Left renal cortex interstitium (tissue), 4 donors: ENCODE data around the gene LSM5. TPM values are rescaled to one million over a fixed set of nuclear protein-coding genes. Genes with fewer than 3 reads are reported as not detected.

Experiments used
- DNase-seq, 4 donors: peaks; one replicate each; pipeline ENCODE4 v3.0.0-alpha.2; 2013; ENCODE audit warnings: low read depth in 4 of 4, low spot score in 2 of 4, missing footprints in 1 of 4
- polyA plus RNA-seq, 4 donors: library from polyadenylated mRNA; unstranded; fragments of 120-200 nt; gene quantifications; one replicate each; pipeline ENCODE4 v1.2.1, GENCODE V29; 2013; ENCODE audit not compliant: insufficient read length in 4 of 4

The LSM5 gene
- polyA plus RNA-seq: 10 to 100 TPM; 66.8 to 94.7 (median 86.7) TPM

DNA sequence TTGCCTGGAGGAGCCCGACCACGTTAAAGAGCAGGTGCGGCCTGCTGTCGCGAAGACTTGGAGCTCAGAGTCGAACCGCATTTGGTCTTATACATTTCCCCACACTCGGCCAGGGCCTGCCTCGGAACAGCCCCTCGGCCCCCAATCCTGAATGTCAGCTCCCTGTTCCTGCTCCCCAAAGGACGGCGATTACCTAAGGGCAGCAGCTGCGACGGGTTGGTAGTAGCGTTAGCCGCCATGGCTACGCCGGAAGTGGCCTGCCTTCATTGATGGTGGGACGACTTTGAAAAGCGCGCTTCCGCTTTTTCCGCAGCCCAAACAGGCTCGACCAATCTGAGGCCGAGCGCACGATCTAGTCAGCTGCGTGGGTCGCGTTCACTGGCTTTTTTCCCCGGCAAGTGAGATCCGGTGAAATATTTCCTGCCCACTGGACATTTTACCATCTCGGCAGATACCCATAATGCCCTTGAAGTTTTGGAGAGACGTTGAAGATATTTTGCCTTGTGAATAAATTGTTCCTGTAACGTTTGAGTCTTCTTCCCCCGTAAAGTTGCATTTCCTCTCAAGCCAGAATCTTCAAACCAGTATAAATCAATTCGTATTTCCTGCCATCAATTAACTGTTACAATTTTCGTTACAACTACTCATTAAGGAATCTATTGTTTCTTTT lies at the start of gene LSM5:
LSM5 (minus strand) TSS at position 254 of the 670 bp plus-strand sequence; CDS start at position 239, 15 bp downstream.
- peak; percentile 80 to 92 (median 91) for DNase-seq

DNA sequence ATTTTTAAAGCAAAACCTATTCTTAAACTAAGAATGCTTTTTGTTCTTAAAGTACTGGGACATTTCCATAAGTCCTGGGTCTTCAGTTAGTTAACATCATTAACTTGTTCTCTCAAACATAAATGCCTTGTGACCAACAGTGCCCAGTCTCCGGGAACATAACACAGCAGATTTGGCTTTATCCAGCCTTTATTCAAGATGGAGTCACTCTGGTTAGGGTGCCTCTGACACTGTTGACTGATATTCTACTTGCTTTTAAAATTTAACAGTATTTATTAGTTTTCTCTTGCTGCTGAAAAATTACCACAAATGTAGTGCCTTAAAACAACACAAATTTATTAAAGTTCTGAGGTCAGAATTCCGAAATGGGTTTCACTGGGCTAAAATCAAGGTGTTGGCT lies 49.2 kb upstream of the LSM5 start:
- no peak for DNase-seq

DNA sequence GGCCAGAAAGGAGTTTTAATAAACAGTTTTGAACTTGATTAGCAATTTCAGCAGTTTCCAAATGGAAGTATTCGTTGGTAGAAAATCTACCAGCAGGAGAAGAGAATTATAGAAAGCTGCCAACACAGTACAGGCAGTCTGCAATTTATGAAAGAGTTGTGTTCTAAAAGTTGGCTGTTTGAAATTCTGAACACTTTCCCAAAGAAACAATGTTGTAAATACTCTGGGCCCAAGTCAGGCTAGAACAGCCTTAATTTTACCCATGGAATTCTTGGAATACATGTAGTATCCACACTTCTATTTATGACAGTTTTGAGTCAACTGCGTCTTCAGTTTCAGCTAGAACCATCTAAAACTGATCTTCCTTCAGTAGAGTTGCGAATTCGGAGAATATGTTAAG lies 47.6 kb upstream of the LSM5 start:
- DNase-seq: no peak

DNA sequence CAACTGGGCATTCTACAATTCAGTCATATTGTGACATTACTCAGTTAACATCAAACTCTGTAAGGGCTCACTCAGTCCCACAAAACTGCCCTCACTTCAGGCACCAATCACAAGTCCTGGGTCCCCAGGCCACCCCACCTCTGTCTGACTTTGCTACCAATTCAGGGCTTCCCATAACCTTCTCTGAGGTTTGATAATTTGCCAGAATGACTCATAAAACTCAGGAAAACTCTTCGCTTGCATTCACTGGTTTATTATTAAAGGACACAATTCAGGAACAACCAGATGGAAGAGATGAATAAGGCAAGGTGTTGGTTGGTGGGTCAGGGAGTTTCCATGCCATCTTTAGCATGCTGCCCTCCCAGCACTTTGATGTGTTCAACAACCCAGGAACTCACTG lies 46.4 kb upstream of the LSM5 start:
- no peak for DNase-seq

DNA sequence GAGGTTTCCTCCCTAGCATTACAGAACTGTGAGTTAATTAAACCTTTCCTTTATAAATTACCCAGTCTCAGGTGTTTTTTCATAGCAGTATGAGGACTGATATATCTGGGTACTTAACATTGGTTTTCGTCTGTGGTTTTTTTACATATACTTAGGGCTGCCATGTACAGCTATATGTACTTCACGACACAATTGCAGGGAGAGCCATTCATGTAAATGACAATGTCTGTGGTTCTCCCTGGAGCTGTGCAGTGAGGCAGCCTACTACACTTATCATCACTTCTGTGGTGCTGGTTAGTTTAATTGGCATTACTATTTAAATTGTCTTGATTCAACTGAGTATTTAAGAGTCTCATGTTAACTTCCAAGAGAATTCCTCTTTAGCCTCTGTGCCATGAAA lies 45.8 kb upstream of the LSM5 start:
- DNase-seq: no peak

DNA sequence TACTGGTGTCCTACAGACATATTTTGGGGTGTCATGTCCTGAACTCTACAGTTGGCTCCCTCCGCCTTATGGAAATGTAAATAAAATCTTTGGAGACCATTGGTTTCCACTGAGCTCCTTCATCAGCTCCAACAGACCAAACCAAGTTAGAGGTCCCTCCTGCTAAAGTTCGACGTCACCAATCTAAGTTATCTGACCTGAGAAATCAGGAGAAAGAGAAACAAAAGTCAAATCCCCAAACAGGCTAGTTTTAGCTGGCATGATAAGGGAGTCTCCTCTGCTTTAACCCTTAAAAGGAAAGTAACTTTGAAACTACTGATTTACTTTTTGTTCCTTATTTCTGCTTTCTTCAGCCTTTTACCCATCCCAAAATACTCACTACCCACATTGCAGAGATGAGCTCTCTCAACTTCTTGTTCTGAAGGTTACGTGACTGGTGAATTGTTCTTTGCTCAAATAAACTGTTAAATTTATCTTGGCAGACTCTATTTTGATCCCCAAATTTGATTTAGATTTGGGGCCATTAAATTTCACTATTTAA lies 45.1 kb upstream of the LSM5 start:
- no peak for DNase-seq

DNA sequence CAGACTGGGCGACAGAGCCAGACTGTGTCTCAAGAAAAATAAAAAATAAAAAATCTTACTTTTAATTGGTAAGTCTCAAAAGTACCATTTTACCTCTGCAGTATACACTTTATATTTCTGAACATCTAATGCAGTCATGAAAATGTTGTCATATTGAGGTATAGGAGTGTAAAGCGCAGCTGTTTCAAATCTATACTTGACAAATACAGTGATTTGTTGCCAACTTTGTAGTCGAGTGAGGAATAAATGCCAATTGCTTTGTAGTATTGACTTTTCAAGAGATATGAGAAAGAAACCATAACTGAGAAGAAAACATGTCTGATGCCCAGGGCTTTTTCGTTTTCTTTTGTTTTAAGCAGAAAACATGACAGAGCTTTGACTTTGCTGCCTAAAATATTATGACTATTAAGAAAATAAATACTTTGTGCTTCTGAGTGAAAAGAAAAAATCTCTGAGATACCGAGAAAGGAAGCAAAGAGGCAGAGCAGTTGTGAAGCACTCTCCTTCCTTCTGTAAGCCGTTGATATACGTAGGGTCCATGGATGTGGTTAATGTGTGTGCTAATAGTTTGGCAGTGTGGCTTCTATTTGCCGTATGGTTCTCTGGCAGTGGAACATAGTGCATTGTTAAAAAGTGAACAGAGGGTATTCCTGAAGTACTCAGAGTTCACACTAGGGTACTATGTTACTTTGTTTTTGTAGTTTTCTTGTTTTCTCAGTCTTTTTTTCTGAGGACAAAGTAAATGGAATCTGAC lies 43.3 kb upstream of the LSM5 start:
- no peak for DNase-seq

DNA sequence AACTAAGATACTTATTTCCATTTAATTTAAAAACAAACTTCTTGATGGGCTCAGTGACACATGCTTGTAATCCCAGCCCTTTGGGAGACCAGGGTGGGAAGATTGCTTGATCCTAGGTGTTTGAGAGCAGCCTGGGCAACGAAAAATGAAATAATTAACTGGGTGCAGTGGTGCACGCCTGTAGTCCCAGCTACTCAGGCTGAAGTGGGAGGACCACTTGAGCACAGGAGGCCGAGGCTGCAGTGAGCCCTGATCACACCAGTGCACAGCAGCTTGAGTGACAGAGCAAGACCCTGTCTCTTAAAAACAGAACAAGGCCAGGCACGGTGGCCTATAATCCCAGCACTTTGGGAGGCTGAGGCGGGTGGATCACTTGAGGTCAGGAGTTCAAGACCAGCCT lies 42.5 kb upstream of the LSM5 start:
- DNase-seq: no peak

DNA sequence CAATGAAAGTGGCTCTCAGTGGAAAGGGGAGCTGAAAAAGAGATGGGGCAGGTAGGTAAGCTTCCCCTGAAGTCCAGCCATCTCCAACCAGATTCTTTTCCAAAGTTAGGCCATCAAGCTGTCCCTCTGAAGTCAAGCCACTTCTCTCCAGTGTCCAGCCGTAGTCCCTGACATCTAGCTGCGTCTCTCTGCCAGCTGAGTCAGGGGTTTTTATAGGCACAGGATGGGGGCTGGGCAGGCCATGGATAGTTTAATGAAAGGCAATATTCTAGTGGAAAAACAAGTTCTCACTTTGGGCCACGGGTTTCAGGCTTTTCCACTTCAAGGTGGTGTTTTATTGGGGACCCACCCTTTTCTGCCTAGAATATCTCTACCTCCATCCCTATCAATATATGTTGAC lies 41.9 kb upstream of the LSM5 start:
- DNase-seq: no peak

DNA sequence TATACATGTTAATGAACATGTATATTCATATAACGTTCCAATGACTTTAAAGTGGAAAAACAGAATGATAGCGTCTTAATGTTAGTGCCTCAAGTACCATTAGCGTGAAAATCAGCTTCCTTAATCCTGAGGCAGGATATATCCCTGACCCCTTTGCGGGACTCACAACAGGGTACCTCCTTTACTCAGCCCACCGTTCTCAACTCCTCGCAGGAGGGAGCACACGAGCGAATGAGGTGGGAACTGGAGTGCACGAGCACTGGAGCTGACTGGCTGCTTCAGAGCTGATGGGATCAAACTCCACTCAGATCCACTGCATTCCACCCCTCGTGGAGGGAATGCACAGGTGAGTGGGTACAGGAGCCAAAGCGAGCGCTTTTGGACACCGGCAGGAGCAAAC lies 41.2 kb upstream of the LSM5 start:
- DNase-seq: no peak

DNA sequence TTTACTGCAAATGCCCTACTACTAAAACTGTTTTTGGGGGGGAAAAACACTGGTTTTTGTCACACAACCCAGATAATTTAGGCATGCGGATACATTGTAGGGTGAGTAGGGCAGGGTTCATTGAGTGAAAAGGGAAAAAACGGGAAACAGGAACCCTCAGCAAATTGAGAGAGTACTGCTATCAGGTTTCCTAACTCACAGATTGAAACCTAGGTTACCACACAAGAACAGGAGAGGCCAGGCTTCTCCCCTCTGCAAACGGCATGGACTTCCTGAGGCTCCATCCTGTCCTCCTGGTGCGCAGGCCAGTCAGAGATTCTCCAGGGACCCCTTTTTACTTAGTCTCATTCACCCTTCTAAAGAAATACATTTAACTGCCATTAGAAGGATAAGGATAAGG lies 35.7 kb upstream of the LSM5 start:
- DNase-seq: no peak

DNA sequence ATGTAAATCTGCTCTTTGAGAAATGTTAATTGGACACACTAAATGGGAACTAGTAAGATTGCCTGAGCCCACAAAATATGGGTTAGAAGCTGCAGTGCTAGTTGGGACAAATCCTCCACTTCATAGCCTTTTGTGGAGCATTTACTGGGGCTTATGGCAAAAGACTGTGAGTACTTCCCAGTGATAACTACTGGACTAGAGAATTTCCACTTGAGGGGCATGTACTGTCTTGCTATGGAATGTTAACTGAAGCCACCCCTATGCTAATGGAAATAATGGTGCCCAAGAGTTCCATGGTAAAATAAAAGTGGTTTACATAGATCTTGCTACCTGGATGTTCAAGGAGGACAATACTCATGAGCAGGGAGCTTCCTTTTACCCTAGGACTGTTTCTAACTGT lies 34.5 kb upstream of the LSM5 start:
- DNase-seq: no peak

DNA sequence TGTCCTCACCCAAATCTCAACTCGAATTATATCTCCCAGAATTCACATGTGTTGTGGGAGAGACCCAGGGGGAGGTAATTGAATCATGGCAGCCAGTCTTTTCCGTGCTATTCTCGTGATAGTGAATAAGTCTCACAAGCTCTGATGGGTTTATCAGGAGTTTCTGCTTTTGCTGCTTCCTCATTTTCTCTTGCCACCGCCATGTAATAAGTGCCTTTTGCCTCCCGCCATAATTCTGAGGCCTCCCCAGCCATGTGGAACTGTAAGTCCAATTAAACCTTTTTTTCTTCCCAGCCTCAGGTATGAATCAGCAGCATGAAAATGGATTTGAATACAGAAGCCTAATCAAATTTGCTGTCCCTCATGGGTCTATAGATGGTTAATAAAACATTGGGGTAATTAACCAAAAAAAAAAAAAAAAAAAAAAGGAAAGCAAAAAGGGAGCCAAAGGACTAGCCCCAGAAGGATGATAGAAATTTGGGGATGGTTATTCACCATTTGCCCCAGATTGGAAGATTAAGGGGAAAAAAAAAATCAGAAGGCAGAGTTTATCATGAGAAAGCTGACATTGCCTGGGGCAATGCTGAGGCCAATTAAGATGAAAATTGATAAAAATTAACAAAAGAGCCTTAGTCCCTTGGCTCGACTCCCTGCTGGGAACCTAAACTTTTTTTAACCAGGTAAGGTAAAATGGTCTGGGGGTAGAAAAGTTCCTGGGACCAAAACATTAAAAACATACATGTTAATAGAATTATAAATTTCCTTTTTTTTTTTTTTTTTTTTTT lies 32.8 kb upstream of the LSM5 start:
- DNase-seq: no peak

DNA sequence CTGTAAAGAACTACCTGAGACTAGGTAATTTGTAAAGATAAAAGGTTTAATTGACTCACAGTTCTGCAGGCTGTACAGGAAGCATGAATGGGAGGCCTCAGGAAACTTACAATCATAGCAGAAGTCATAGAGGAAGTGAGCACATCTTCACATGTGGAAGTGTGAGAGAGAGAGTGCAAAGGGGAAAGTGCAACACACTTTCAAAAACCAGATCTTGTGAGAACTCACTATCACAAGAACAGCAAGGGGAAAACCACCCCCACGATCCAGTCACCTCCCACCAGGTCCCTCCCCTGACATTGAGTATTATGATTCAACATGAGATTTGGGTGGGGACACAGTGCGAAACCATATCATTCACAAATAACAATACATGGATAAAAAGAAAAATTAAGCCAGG lies 29.6 kb upstream of the LSM5 start:
- DNase-seq: no peak

DNA sequence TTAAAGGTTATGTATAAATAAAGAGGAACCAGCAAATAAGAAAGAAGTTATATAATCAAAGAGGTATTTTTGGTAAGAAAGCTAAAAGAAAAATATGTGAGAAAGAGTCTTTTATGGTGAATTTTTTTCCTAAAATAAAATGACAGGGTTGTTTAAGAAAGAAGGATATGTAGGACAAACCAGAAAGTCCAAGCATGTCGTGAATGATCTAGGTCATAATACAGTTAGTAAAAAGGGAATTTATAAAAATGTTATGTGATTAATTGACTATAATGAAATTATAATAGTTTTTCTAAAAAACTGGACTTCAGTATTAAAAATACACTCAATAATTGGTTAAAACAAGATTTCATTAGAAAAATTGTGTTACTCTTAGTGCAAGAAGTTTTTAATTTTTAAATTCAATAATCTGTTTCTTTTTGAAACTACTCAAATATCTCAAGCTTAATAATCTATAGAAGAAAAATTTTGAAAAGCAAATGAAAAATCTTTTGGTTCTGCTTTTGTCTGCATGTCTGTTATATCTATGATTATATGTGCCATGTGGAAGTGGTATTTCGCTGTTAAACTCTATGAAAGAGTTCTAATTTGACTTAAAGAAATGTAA lies 28.5 kb upstream of the LSM5 start:
- no peak for DNase-seq

DNA sequence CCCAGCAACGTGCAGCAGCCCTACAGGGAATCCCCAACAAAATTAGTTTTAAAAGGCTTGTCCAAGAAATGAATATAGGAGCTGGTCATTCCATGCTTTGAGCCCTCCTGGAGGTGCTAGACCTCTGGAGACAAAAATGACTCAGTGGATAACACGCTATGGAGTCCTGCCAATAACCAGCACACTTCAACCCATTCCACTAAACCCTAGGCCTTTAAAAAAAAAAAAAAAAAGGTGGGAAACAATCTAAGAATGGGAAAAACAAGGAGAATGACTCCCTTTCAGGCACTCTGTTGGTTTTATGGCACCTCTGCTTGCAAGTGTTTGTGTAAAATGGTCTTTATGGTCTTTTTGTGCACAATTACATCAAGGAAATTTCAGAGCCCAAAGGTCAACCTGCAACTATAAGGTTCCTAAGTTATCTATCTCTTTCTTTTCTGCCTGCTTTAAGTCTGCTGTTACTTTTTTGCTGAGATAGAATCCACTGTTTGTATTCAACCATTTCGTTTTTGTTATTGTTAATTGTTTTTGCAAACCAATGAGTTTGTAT lies 26.4 kb upstream of the LSM5 start:
- DNase-seq: no peak

DNA sequence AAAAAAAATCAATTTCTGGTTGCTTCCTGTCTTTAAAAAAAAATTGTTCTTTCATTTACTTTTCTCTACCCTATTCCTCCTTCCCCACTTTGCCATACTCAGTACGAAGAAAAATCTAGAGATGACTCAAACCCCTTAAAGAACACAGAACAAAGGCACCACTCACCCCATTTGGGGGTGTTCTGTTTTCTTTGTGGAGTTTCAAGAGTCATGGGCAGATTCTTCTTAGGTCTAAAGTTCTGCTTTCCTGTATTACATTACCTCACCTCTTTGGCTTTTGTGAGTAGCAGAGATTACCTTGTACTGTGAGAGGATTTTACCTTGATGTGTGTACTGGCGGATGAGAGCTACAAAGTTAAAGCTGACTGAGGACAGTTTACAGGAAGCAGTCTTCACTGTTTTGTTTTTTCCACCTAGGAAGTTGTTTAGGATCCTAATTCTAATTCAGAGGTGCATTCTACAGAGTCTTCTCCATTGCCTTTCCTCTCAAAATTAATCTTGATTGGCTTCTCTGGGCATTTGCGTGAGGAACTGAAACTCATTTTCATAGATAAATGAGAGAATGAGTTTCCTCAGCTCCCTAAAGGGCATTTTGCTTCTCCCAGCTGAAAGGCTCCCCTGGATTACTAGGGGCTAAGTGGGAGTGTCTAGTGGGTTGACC lies 25.8 kb upstream of the LSM5 start:
- DNase-seq: no peak

DNA sequence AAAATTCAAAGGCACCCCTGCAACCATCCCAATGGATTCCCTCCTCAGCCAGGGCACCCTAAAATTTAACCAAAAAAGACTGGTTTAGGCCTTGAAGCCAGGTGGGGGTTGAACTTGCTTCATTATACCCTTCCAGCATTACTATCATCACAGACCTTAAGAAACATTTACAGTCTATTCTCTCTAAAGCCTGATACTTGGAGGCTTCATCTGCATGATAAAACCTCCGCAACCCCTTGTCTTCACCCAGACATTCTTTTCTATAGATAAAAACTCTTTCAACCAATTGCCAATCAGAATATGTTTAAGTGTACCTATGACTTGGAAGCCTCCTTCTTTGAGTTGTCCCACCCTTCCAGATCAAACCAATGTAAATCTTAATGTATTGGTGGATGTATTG lies 23.0 kb upstream of the LSM5 start:
- DNase-seq: no peak

DNA sequence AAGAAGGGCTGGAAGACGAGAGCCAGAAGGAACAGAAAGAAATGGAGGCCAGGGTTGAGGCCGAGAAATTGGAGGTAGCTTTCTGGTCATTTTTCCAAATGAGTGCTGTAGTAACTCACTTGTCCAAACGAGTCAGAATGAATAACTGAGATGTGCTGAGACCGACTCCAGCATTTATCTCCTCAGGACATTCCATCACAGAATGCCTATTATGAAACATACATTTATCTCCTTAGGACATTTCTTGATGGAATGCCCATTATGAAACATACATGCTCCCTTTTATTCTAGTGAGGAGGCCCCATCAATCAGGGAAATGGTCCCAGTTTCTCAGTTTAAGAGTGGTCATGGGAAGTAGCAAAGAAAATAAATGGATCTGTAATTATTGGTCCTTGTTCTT lies 21.6 kb upstream of the LSM5 start:
- DNase-seq: no peak

DNA sequence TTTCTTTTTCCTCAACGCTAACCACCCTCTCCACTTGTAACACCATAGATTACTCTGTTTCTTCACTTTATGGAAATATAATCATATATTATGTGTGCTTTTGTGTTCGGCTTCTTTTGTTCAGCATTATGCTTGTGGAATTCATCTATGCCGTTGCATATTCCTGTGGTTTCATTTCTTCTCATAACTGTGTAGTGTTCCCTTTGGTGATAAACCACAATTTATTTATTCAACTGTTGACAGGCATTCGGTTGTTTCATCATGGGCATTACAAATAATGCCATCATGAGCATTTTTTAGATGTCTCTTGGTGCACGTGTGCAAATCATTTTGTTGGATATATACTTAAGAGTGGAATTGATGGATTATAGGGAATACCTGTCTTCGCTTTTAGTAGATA lies 17.2 kb upstream of the LSM5 start:
- no peak for DNase-seq
